K562 (cell line): ENCODE measurements around the gene METTL25B. TPM values are rescaled to one million over a fixed set of nuclear protein-coding genes. Genes with fewer than 3 reads are reported as not detected.
A peak's percentile ranks its signal among the peaks of the same experiment; 100 is the strongest.

Experiments used
- ESRRB ChIP-seq: fragments of 250-450 bp; sonication (Bioruptor Pico); IDR thresholded peaks from 2 replicates; pipeline ENCODE4 v1.5.0; 2020; ENCODE audit warnings: mild to moderate bottlenecking, moderate library complexity, borderline replicate concordance
- MTF1 ChIP-seq: fragments of 250-450 bp; sonication (Bioruptor Pico); IDR thresholded peaks from 2 replicates; pipeline ENCODE4 v1.9.0; 2021; ENCODE audit warnings: moderate library complexity, mild to moderate bottlenecking, inconsistent platforms, borderline replicate concordance
- PRDM10 ChIP-seq: fragments of 450-650 bp; IDR thresholded peaks from 2 replicates; pipeline ENCODE4 v1.6.1; 2018; ENCODE audit not compliant: partially characterized antibody
- ZNF766 ChIP-seq: fragments of 200-800 bp; sonication (Bioruptor generic); conservative IDR thresholded peaks from 2 replicates; pipeline ENCODE4 v1.6.1; 2016; ENCODE audit warnings: missing genetic modification characterization, missing compliant biosample characterization
- polyA plus RNA-seq, 8 experiments: library from polyadenylated mRNA; depleted of rRNA in 4 of 8; stranded (reverse) in 5 of 8; unstranded in 3 of 8; fragments of >200 nt; fragmentation: Nextera tagmentation in 2 of 8; fragmentation: Illumina TruSeq in 1 of 8; extraction: Ambion mirVana in 2 of 8; extraction: Trizol in 1 of 8; gene quantifications; 2 replicates each; pipeline versions ENCODE4 v1.2.1 to v1.2.3, GENCODE V29; 2011 to 2014; ENCODE audit warnings: inconsistent platforms in 1 of 8, missing spikeins in 1 of 8
- total RNA-seq, 7 experiments: library from RNA; depleted of rRNA in 6 of 7; stranded (reverse); fragments of >200 nt in 6 of 7; fragmentation: Illumina TruSeq in 2 of 7; extraction: Trizol in 2 of 7; gene quantifications; 2 replicates each; pipeline versions ENCODE4 v1.2.1 to v1.2.3, GENCODE V29; 2011 to 2021; ENCODE audit warnings: low replicate concordance in 1 of 7
- TF ChIP-seq, protein P1 (sequence below): fragments of 450-650 bp; IDR thresholded peaks from 2 replicates; pipeline ENCODE4 v1.6.1; 2016; ENCODE audit warnings: mild to moderate bottlenecking, moderate library complexity
- TF ChIP-seq, protein P2 (sequence below), 2 experiments: IDR thresholded peaks; 2 replicates each; pipeline ENCODE4 v1.6.1; 2011; ENCODE audit warnings: borderline replicate concordance in 1 of 2, control low read depth in 1 of 2, low read depth in 1 of 2, low read length in 1 of 2, mild to moderate bottlenecking in 1 of 2, mixed read lengths in 1 of 2, moderate library complexity in 1 of 2; ENCODE audit not compliant: insufficient read depth in 1 of 2, insufficient read length in 1 of 2, poor library complexity in 1 of 2, severe bottlenecking in 1 of 2; ENCODE audit errors: extremely low read depth in 1 of 2

METTL25B gene
- total and polyA plus RNA-seq, 9 of the 15 experiments (the other 6 are each of a cell fraction or from before 2014, with no cell fraction given), result 7.7 to 48.3 (median 33.1) TPM

GRCh38 chr1:156692925-156693847, 35.1 kb upstream of the METTL25B start (continued):
- TF ChIP-seq, protein P1, sequence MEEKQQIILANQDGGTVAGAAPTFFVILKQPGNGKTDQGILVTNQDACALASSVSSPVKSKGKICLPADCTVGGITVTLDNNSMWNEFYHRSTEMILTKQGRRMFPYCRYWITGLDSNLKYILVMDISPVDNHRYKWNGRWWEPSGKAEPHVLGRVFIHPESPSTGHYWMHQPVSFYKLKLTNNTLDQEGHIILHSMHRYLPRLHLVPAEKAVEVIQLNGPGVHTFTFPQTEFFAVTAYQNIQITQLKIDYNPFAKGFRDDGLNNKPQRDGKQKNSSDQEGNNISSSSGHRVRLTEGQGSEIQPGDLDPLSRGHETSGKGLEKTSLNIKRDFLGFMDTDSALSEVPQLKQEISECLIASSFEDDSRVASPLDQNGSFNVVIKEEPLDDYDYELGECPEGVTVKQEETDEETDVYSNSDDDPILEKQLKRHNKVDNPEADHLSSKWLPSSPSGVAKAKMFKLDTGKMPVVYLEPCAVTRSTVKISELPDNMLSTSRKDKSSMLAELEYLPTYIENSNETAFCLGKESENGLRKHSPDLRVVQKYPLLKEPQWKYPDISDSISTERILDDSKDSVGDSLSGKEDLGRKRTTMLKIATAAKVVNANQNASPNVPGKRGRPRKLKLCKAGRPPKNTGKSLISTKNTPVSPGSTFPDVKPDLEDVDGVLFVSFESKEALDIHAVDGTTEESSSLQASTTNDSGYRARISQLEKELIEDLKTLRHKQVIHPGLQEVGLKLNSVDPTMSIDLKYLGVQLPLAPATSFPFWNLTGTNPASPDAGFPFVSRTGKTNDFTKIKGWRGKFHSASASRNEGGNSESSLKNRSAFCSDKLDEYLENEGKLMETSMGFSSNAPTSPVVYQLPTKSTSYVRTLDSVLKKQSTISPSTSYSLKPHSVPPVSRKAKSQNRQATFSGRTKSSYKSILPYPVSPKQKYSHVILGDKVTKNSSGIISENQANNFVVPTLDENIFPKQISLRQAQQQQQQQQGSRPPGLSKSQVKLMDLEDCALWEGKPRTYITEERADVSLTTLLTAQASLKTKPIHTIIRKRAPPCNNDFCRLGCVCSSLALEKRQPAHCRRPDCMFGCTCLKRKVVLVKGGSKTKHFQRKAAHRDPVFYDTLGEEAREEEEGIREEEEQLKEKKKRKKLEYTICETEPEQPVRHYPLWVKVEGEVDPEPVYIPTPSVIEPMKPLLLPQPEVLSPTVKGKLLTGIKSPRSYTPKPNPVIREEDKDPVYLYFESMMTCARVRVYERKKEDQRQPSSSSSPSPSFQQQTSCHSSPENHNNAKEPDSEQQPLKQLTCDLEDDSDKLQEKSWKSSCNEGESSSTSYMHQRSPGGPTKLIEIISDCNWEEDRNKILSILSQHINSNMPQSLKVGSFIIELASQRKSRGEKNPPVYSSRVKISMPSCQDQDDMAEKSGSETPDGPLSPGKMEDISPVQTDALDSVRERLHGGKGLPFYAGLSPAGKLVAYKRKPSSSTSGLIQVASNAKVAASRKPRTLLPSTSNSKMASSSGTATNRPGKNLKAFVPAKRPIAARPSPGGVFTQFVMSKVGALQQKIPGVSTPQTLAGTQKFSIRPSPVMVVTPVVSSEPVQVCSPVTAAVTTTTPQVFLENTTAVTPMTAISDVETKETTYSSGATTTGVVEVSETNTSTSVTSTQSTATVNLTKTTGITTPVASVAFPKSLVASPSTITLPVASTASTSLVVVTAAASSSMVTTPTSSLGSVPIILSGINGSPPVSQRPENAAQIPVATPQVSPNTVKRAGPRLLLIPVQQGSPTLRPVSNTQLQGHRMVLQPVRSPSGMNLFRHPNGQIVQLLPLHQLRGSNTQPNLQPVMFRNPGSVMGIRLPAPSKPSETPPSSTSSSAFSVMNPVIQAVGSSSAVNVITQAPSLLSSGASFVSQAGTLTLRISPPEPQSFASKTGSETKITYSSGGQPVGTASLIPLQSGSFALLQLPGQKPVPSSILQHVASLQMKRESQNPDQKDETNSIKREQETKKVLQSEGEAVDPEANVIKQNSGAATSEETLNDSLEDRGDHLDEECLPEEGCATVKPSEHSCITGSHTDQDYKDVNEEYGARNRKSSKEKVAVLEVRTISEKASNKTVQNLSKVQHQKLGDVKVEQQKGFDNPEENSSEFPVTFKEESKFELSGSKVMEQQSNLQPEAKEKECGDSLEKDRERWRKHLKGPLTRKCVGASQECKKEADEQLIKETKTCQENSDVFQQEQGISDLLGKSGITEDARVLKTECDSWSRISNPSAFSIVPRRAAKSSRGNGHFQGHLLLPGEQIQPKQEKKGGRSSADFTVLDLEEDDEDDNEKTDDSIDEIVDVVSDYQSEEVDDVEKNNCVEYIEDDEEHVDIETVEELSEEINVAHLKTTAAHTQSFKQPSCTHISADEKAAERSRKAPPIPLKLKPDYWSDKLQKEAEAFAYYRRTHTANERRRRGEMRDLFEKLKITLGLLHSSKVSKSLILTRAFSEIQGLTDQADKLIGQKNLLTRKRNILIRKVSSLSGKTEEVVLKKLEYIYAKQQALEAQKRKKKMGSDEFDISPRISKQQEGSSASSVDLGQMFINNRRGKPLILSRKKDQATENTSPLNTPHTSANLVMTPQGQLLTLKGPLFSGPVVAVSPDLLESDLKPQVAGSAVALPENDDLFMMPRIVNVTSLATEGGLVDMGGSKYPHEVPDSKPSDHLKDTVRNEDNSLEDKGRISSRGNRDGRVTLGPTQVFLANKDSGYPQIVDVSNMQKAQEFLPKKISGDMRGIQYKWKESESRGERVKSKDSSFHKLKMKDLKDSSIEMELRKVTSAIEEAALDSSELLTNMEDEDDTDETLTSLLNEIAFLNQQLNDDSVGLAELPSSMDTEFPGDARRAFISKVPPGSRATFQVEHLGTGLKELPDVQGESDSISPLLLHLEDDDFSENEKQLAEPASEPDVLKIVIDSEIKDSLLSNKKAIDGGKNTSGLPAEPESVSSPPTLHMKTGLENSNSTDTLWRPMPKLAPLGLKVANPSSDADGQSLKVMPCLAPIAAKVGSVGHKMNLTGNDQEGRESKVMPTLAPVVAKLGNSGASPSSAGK, result no peak
- TF ChIP-seq ESRRB (CRISPR knock-in tag) (no peak), MTF1 (CRISPR knock-in tag) (no peak), ZNF766 (no peak; the same call in 1 of the 2 replicates), PRDM10 (peak; percentile 82)
- TF ChIP-seq, protein P2, sequence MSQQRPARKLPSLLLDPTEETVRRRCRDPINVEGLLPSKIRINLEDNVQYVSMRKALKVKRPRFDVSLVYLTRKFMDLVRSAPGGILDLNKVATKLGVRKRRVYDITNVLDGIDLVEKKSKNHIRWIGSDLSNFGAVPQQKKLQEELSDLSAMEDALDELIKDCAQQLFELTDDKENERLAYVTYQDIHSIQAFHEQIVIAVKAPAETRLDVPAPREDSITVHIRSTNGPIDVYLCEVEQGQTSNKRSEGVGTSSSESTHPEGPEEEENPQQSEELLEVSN (IDR thresholded peaks at IDR 0.05; ENCODE audit: borderline replicate concordance in 1 of 2, extremely low read depth in 1 of 2, insufficient read depth in 1 of 2, insufficient read length in 1 of 2, low read depth in 1 of 2, low read length in 1 of 2, poor library complexity in 1 of 2, severe bottlenecking in 1 of 2), result peak in 1 of 2 experiments; percentile 55
